GM10266 (cell line): Measurements from ENCODE around the gene CTNNBL1.

Experiments
- DNase-seq: peaks from one replicate; pipeline ENCODE4 v3.0.0; 2012; ENCODE audit errors: extremely low spot score
- TF ChIP-seq, protein P1 (sequence below): IDR thresholded peaks from 2 replicates; pipeline ENCODE4 v1.5.1; 2012; ENCODE audit warnings: mild to moderate bottlenecking, low read depth; ENCODE audit not compliant: control insufficient read depth, insufficient read depth; ENCODE audit errors: missing control alignments

CTNNBL1 gene

DNA sequence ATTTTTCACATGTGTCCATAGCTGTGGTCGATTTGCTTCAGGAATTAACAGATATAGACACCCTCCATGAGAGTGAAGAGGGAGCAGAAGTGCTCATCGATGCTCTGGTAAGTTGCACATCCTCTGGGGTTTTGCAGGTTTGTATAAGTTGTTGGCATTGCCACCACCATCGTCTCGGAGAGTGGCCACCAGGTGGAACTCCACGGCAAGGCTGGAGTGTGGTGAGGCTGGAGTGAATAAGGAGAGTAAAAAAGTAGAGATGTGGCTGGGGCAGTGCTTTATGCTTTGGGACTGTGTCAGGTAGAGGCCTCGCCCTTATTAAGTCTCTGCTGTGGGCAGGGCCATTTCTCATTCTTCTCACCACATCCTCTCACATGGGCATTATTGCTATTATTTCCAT, 63.7 kb downstream of the CTNNBL1 start:
- TF ChIP-seq, protein P1, sequence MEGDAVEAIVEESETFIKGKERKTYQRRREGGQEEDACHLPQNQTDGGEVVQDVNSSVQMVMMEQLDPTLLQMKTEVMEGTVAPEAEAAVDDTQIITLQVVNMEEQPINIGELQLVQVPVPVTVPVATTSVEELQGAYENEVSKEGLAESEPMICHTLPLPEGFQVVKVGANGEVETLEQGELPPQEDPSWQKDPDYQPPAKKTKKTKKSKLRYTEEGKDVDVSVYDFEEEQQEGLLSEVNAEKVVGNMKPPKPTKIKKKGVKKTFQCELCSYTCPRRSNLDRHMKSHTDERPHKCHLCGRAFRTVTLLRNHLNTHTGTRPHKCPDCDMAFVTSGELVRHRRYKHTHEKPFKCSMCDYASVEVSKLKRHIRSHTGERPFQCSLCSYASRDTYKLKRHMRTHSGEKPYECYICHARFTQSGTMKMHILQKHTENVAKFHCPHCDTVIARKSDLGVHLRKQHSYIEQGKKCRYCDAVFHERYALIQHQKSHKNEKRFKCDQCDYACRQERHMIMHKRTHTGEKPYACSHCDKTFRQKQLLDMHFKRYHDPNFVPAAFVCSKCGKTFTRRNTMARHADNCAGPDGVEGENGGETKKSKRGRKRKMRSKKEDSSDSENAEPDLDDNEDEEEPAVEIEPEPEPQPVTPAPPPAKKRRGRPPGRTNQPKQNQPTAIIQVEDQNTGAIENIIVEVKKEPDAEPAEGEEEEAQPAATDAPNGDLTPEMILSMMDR: no peak
- DNase-seq: no peak

DNA sequence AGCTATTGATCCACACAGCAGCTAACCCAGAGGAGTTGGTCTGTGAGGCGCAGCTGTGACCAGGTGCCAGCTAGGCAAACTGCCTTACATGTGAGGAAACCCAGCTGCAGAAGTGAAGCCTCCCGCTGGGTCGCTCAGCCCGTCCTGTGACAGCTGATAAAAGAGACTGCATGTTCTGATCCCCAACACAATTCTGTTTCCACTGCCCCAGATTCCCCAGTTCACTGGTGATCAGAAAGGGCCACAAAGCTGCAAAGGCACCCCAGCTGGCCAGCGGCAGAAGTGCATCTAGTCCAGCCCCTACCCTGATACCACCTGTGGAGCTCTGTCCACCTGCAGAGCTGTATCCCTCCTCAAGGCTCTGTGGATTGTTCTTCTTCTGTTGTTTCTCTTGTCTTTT, 64.5 kb downstream of the CTNNBL1 start:
- no peak for DNase-seq
- TF ChIP-seq, protein P1: no peak

DNA sequence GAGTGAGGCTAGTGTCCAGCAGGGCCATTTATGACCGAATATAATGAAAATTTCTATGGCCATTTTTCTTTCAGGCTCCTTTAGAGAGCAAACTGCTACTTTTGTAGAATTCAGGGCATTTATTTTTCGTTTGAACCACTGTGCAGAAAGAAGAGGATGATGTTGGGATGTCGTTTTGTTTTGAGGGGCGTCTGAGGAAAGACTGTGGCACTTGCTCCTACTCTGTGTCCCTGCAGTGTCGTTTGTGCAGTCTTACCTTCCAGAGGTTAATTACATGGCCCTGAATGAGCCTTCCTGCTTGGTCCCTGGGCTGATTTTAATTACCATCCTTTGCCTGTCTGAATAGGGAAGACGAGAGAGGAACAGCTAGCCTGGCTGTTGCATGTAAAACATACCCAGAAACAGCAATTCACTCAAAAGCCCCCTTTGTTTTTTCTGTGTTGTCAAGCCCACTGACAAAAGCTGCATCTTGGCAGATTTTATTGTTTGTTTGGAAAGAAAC, 65.3 kb downstream of the CTNNBL1 start:
- no peak for DNase-seq
- TF ChIP-seq, protein P1: no peak

DNA sequence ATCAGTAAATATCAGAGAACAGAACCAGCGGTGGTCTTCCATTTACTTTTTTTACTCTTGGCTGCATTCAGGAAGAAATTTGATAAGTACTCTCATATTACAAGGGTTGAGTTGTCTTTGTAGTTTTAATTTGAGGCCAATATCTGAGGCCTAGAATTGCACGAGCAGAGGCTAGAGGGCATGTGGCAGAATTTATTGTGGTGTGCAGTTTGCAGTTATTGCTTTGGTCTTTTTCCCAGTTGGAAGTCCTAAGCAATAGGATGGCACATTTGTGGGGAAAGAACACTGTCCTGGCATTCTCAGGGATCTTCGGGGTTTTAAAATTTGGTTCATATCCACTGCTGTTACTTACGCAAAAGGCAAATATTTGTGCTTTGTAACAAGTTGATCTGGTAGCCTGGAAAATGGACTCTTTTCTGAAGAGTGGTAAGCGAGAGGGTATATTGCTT, 66.0 kb downstream of the CTNNBL1 start:
- TF ChIP-seq, protein P1: no peak
- DNase-seq: no peak

DNA sequence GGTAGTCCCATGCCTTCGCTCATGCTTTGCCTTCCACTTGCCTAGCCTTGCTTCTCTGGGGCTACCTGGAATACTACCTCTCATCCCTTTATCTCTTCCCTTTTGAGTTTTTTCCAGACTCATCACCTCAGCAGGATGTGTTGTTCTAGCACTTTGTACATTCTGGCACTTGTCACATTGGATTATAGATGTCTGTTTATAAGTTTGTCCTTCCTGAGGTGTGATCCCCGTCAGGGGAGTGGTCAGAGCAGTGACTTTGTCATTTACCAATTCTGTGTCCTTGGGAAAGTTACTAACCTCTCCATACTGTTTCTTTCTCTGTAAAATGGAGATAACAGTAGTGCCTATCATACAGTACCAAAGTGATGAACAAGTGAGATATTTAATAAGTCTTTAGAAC, 66.5 kb downstream of the CTNNBL1 start:
- TF ChIP-seq, protein P1: no peak
- DNase-seq: no peak

DNA sequence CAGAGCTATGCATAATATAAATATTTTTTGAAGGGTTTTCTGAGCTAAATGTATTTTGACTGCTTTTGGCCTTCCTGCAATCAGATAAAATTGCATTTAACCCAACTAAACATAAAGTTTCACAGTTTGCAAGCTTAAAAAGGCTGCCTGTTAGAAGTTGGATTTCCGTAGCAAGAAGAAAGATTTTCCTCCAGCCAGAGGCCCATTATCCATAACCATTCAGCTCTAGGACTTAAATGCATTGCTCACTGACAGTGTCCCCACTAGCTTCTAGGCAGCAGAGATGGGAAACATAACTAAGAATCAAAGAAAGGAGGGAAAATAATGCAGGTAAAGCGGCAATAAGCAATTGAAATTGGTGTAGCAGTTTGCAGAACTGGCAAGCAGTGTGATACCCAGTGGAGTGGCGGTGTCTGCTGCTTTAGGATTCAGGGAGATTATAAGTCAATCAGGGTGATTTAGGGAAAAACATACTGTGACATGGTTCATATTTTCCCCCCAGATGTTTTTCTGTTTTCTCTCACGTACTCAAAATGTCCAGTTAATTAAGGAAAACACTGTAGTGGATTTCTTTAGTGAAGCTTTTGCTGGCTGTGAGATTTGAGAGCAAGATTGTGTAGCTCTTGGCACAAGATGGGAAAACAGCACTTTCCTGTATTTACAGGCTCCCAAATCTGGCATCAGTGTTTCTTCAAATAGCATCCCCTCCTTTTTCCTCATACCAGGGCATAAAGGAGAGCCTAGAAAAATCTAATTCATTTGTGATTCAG, 69.1 kb downstream of the CTNNBL1 start:
- TF ChIP-seq, protein P1: no peak

DNA sequence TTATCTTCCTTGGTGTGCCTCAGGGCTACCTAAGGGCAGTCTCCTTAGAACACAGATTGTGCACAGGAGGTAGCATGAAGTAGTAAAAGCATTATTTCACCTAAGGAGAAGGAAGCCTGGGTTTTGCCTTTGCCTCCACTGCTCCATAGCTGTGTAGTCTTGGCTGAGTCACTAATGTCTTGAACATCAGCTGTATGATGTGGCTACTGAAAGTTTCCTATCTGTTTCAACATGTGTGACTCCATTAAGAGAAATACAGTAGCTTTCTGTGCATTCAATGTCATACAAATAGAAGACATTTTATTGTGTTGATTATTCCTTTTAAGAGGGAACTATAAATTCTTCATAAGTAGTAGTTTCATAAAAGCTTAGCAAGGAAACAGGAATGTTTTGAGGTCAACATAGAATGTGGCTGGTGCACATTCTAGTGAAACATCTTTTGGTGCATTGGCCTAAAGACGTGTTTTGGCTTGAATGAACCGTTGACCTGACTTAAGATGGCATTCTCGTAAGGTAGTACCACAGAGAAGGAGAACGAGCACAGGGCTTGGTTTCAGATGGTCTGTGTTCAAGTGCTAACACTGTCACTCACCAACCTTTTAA, 70.6 kb downstream of the CTNNBL1 start:
- TF ChIP-seq, protein P1: no peak
- DNase-seq: no peak

More for the DNA sequence above, 69.1 kb downstream of the CTNNBL1 start:
- DNase-seq: no peak
